ENCODE data around the gene TYROBP.

TYROBP gene

GRCh38 chr19:35904311-35905068, 3.6 kb downstream of the TYROBP start:
- Histone ChIP-seq H3K79me2 (ENCODE audit: insufficient read depth, low read length) (no peaks in the 10 kb centered on the region), H3K9ac (ENCODE audit: low read length) (no peak overlapping the region), H3F3A (ENCODE audit: insufficient read depth, low read length) (no peaks in the 10 kb centered on the region)

GRCh38 chr19:35903550-35904179, 4.4 kb downstream of the TYROBP start:
- H3K4me2 ChIP-seq (ENCODE audit: low read length): peak overlapping the region; percentile 92
- H3K9me3 ChIP-seq (ENCODE audit: low read length): no peaks in the 10 kb centered on the region
- H3K79me2 ChIP-seq (ENCODE audit: insufficient read depth, low read length): 0 out of 2 replicates have a peak, but pooled peaks cover 3% of the 10 kb centered on the region
- no peaks in the 10 kb centered on the region for H3K27me3 ChIP-seq (ENCODE audit: insufficient read depth, low read length)
- H3K36me3 ChIP-seq (ENCODE audit: insufficient read depth, low read length): no peaks in the 10 kb centered on the region
- H3K4me1 ChIP-seq (ENCODE audit: insufficient read depth, low read length, severe bottlenecking): peaks cover 34% of the 10 kb centered on the region
- H3K27ac ChIP-seq (ENCODE audit: low read depth, low read length, poor library complexity, severe bottlenecking): peak overlapping the region; percentile 90
- TF ChIP-seq EZH2 (IDR thresholded peaks at IDR 0.05; ENCODE audit: borderline replicate concordance, low read length) (no peak), CTCF (IDR thresholded peaks at IDR 0.05; ENCODE audit: low read length) (no peak)
- peak overlapping the region; percentile 71 for H3K4me3 ChIP-seq (ENCODE audit: low read depth, low read length, poor library complexity, severe bottlenecking)
- H4K20me1 ChIP-seq (ENCODE audit: insufficient read depth, low read length): no peaks in the 10 kb centered on the region
- H2AFZ ChIP-seq (ENCODE audit: low read length): no peak overlapping the region
- H3K9ac ChIP-seq (ENCODE audit: low read length): peak overlapping the region; percentile 83
- no peaks in the 10 kb centered on the region for H3K9me2 ChIP-seq (ENCODE audit: low read depth, low read length)
- no peaks in the 10 kb centered on the region for H3F3A ChIP-seq (ENCODE audit: insufficient read depth, low read length)

More at GRCh38 chr19:35904311-35905068, 3.6 kb downstream of the TYROBP start:
- H3K4me2 ChIP-seq (ENCODE audit: low read length): no peak overlapping the region
- H3K27ac ChIP-seq (ENCODE audit: low read depth, low read length, poor library complexity, severe bottlenecking): no peak overlapping the region
- no peaks in the 10 kb centered on the region for H3K9me2 ChIP-seq (ENCODE audit: low read depth, low read length)
- no peak overlapping the region for H2AFZ ChIP-seq (ENCODE audit: low read length)
- TF ChIP-seq EZH2 (IDR thresholded peaks at IDR 0.05; ENCODE audit: borderline replicate concordance, low read length) (no peak), CTCF (IDR thresholded peaks at IDR 0.05; ENCODE audit: low read length) (no peak)
- no peaks in the 10 kb centered on the region for H3K9me3 ChIP-seq (ENCODE audit: low read length)
- no peaks in the 10 kb centered on the region for H3K27me3 ChIP-seq (ENCODE audit: insufficient read depth, low read length)
- H4K20me1 ChIP-seq (ENCODE audit: insufficient read depth, low read length): no peaks in the 10 kb centered on the region
- H3K36me3 ChIP-seq (ENCODE audit: insufficient read depth, low read length): no peaks in the 10 kb centered on the region
- peaks cover 38% of the 10 kb centered on the region for H3K4me1 ChIP-seq (ENCODE audit: insufficient read depth, low read length, severe bottlenecking)
- H3K4me3 ChIP-seq (ENCODE audit: low read depth, low read length, poor library complexity, severe bottlenecking): no peak overlapping the region

- Histone ChIP-seq H4K20me1 (ENCODE audit: insufficient read depth, low read length) (no peaks in the 10 kb centered on the region), H3K9me3 (ENCODE audit: low read length) (no peaks in the 10 kb centered on the region), H3K36me3 (ENCODE audit: insufficient read depth, low read length) (peaks cover 7% of the 10 kb centered on the region; the same call in 1 of the 2 replicates), H3K9ac (ENCODE audit: low read length) (peak overlapping the region; percentile 83), H3K4me2 (ENCODE audit: low read length) (peak overlapping the region; percentile 92), H3F3A (ENCODE audit: insufficient read depth, low read length) (no peaks in the 10 kb centered on the region), H3K27me3 (ENCODE audit: insufficient read depth, low read length) (no peaks in the 10 kb centered on the region), H2AFZ (ENCODE audit: low read length) (no peak overlapping the region), H3K79me2 (ENCODE audit: insufficient read depth, low read length) (0 out of 2 replicates have a peak, but pooled peaks cover 3% of the 10 kb centered on the region), H3K4me3 (ENCODE audit: low read depth, low read length, poor library complexity, severe bottlenecking) (peak overlapping the region; percentile 71), H3K9me2 (ENCODE audit: low read depth, low read length) (no peaks in the 10 kb centered on the region), H3K4me1 (ENCODE audit: insufficient read depth, low read length, severe bottlenecking) (peaks cover 39% of the 10 kb centered on the region), H3K27ac (ENCODE audit: low read depth, low read length, poor library complexity, severe bottlenecking) (peak overlapping the region; percentile 90)
- TF ChIP-seq CTCF (IDR thresholded peaks at IDR 0.05; ENCODE audit: low read length) (no peak), EZH2 (IDR thresholded peaks at IDR 0.05; ENCODE audit: borderline replicate concordance, low read length) (no peak)
These were observed 5.1 kb downstream of the TYROBP start for GRCh38 chr19:35902870-35903475.

All from OCI-LY1 (cell line).